D341Med (cell line): ENCODE results near the gene CAMK2D.

ENCODE experiments used
- DNase-seq: peaks from one replicate; pipeline ENCODE4 v3.0.0; 2012; ENCODE audit warnings: low spot score

The CAMK2D gene

GRCh38 chr4:113762186-113763028 lies 869 bp upstream of the CAMK2D start:
- DNase-seq = peak; percentile 93

GRCh38 chr4:113760795-113761619 lies 531 bp downstream of the CAMK2D start:
- DNase-seq = peak; percentile 67

- DNase-seq = peak; percentile 24
Measured at GRCh38 chr4:113760094-113760794, 1.3 kb downstream of the CAMK2D start.

- no peak for DNase-seq
Measured at GRCh38 chr4:113759696-113760093, 1.8 kb downstream of the CAMK2D start.

- DNase-seq = no peak
Measured at GRCh38 chr4:113758372-113758771, 3.2 kb downstream of the CAMK2D start.

- no peak for DNase-seq
Measured at GRCh38 chr4:113757486-113757885, 4.1 kb downstream of the CAMK2D start.

- no peak for DNase-seq
Measured at GRCh38 chr4:113756005-113756410, 5.5 kb downstream of the CAMK2D start.

GRCh38 chr4:113750734-113751133 lies 10.8 kb downstream of the CAMK2D start:
- no peak for DNase-seq

- DNase-seq = no peak
Measured at GRCh38 chr4:113750296-113750695, 11.2 kb downstream of the CAMK2D start.

- no peak for DNase-seq
Measured at GRCh38 chr4:113749178-113749577, 12.4 kb downstream of the CAMK2D start.

GRCh38 chr4:113747949-113748348 lies 13.6 kb downstream of the CAMK2D start:
- no peak for DNase-seq

- no peak for DNase-seq
Measured at GRCh38 chr4:113745711-113746110, 15.8 kb downstream of the CAMK2D start.

- no peak for DNase-seq
Measured at GRCh38 chr4:113744667-113745240, 16.8 kb downstream of the CAMK2D start.

- DNase-seq = no peak
Measured at GRCh38 chr4:113743690-113744089, 17.8 kb downstream of the CAMK2D start.

- no peak for DNase-seq
Measured at GRCh38 chr4:113742643-113743042, 18.9 kb downstream of the CAMK2D start.

- no peak for DNase-seq
Measured at GRCh38 chr4:113741956-113742355, 19.6 kb downstream of the CAMK2D start.

GRCh38 chr4:113740857-113741379 lies 20.6 kb downstream of the CAMK2D start:
- no peak for DNase-seq

GRCh38 chr4:113739197-113739596 lies 22.3 kb downstream of the CAMK2D start:
- DNase-seq = no peak

- DNase-seq = no peak
Measured at GRCh38 chr4:113738251-113738650, 23.3 kb downstream of the CAMK2D start.

GRCh38 chr4:113733685-113734084 lies 27.9 kb downstream of the CAMK2D start:
- no peak for DNase-seq

GRCh38 chr4:113732967-113733527 lies 28.5 kb downstream of the CAMK2D start:
- no peak for DNase-seq
